ENCODE results near the gene GGNBP2. TPM values are rescaled to one million over a fixed set of nuclear protein-coding genes. Genes with fewer than 3 reads are reported as not detected.

GGNBP2 gene
- total and polyA plus RNA-seq, 2 of the 8 experiments (the other 6 are each of a cell fraction or from before 2014, with no cell fraction given) = 29.2 to 35.8 TPM

DNA sequence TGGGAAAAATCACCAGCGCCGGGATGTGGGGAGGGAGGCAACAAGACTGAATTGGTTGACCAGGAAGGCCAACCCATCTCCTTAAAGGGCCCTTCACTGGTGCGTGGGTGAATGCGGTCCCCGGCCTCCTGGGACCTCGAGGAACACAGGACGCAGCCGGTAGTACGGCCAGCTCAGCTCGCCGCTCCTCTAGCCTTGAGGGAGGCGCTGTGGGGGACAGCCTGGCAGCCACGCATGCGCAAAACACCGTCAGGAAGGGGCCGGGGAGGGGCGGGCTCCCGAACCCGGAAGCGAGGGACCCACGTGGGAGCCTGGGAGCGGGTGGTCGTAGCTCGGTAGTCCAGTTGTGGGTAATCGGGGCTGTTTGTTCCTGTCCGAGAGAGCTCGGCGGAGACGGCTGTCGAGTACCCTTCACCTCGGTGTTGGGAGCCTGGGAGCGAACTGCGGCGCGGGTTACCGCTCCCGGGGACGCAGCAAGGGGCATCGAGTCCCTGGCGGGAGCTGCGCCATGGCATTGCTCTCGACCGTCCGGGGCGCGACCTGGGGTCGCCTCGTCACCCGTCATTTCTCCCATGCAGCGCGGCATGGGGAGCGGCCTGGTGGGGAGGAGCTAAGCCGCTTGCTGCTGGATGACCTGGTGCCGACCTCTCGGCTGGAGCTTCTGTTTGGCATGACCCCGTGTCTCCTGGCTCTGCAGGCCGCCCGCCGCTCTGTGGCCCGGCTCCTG, 56.7 kb downstream of the GGNBP2 start, which contains the start of gene MRM1 (continued):
- no peak for TF ChIP-seq HDAC6 (IDR thresholded peaks at IDR 0.05; ENCODE audit: low read depth, low read length)
- TF ChIP-seq BACH1 (IDR thresholded peaks at IDR 0.05; ENCODE audit: low read length) = peak; percentile 49; the same call in 1 of the 2 replicates
- TF ChIP-seq RAD21 (IDR thresholded peaks at IDR 0.05 in 1 of 2, conservative IDR thresholded peaks at IDR 0.05 in 1 of 2; ENCODE audit: low read depth in 2 of 2, low read length in 2 of 2) = no peak
- no peak for TF ChIP-seq SIRT6 (IDR thresholded peaks at IDR 0.05; ENCODE audit: low read length)
- TF ChIP-seq, protein P1, sequence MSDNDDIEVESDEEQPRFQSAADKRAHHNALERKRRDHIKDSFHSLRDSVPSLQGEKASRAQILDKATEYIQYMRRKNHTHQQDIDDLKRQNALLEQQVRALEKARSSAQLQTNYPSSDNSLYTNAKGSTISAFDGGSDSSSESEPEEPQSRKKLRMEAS (IDR thresholded peaks at IDR 0.05) = peak; percentile 68
- no peak for TF ChIP-seq KDM1A (IDR thresholded peaks at IDR 0.05; ENCODE audit: borderline replicate concordance, low read length)
- TF ChIP-seq, protein P2, sequence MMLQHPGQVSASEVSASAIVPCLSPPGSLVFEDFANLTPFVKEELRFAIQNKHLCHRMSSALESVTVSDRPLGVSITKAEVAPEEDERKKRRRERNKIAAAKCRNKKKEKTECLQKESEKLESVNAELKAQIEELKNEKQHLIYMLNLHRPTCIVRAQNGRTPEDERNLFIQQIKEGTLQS (IDR thresholded peaks at IDR 0.05; ENCODE audit: insufficient read depth, low read depth, low read length) = no peak
- TF ChIP-seq TEAD4 (IDR thresholded peaks at IDR 0.05; ENCODE audit: low read depth, low read length) = no peak
- no peak for TF ChIP-seq SP4 (IDR thresholded peaks at IDR 0.05; ENCODE audit: low read length)
- peak; percentile 55 for TF ChIP-seq TBP (IDR thresholded peaks at IDR 0.05; ENCODE audit: low read depth, low read length)
- peak; percentile 82; the same call in 1 of the 2 replicates for TF ChIP-seq RBBP5 (IDR thresholded peaks at IDR 0.05; ENCODE audit: borderline replicate concordance, low read depth, low read length)
- TF ChIP-seq TCF12 (IDR thresholded peaks at IDR 0.05; ENCODE audit: low read depth, low read length) = no peak
- TF ChIP-seq, protein P3, sequence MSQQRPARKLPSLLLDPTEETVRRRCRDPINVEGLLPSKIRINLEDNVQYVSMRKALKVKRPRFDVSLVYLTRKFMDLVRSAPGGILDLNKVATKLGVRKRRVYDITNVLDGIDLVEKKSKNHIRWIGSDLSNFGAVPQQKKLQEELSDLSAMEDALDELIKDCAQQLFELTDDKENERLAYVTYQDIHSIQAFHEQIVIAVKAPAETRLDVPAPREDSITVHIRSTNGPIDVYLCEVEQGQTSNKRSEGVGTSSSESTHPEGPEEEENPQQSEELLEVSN (IDR thresholded peaks at IDR 0.05) = no peak; the same call in none of the 2 replicates
- TF ChIP-seq RXRA (IDR thresholded peaks at IDR 0.05; ENCODE audit: insufficient read depth, low read depth, low read length) = no peak
- no peak for TF ChIP-seq SIX5 (IDR thresholded peaks at IDR 0.05; ENCODE audit: low read depth, low read length)
- TF ChIP-seq PHF8 (conservative IDR thresholded peaks at IDR 0.05; ENCODE audit: low read depth, low read length) = peak; percentile 75
- no peak for TF ChIP-seq EP300 (IDR thresholded peaks at IDR 0.05; ENCODE audit: borderline replicate concordance in 1 of 2, low read depth in 2 of 2, low read length in 2 of 2)
- no peak for TF ChIP-seq JUN (IDR thresholded peaks at IDR 0.05; ENCODE audit: low read depth, low read length)
- peak; percentile 34 to 84 for TF ChIP-seq POLR2A (IDR thresholded peaks at IDR 0.05; ENCODE audit: control extremely low read depth in 1 of 2, low read depth in 2 of 2, low read length in 2 of 2)
- no peak for TF ChIP-seq KDM5A (IDR thresholded peaks at IDR 0.05; ENCODE audit: low read length)
